ENCODE data around the gene ZDHHC5.

ZDHHC5 gene

DNA sequence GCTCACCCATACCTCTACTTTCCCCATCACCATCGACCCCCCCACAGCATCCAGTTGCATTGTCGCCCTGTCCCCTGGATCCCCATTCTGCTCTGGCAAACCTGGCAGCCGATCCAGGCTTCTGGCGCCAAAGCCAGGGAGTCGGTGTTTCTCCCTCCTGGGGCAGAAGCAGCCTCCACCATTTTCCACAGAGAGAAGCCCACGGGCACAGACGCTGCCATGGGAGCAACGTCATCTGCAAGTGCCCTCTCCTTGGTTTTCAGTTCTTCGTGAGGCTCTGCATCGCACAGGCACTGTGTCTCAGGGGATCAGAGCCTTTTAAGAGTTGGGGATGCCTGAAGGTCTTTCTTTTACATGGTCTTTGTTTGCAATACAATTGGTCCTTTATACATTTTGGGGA, 20.5 kb upstream of the ZDHHC5 start:
- DNase-seq, result no peak
- Histone ChIP-seq H3K9me3 (replicated peaks; ENCODE audit: insufficient read depth, low read length) (no peaks in the 10 kb centered on the region), H2AFZ (ENCODE audit: low read length) (no peak overlapping the region), H4K20me1 (ENCODE audit: insufficient read depth, low read length) (no peaks in the 10 kb centered on the region), H3K9me2 (replicated peaks; ENCODE audit: insufficient read depth, low read length) (no peaks in the 10 kb centered on the region), H3K9ac (ENCODE audit: low read length) (no peak overlapping the region), H3K79me2 (ENCODE audit: low read length) (no peaks in the 10 kb centered on the region), H3K27ac (ENCODE audit: low read length) (no peak overlapping the region), H3F3A (ENCODE audit: insufficient read depth, low read length) (peaks cover 7% of the 10 kb centered on the region), H3K4me3 (ENCODE audit: low read length) (no peak overlapping the region), H3K36me3 (replicated peaks; ENCODE audit: insufficient read depth, low read length) (no peaks in the 10 kb centered on the region), H3K4me2 (ENCODE audit: low read depth, low read length) (no peak overlapping the region), H3K4me1 (ENCODE audit: low read length) (peaks cover 17% of the 10 kb centered on the region), H3K27me3 (replicated peaks; ENCODE audit: insufficient read depth, low read length) (peaks cover 29% of the 10 kb centered on the region)
- TF ChIP-seq EZH2 (optimal IDR thresholded peaks at IDR 0.05; ENCODE audit: low read depth, low read length), result no peak
- TF ChIP-seq EZH2phosphoT487 (IDR thresholded peaks at IDR 0.05; ENCODE audit: low read length), result no peak
- no peak for TF ChIP-seq CTCF (IDR thresholded peaks at IDR 0.05; ENCODE audit: low read length)

DNA sequence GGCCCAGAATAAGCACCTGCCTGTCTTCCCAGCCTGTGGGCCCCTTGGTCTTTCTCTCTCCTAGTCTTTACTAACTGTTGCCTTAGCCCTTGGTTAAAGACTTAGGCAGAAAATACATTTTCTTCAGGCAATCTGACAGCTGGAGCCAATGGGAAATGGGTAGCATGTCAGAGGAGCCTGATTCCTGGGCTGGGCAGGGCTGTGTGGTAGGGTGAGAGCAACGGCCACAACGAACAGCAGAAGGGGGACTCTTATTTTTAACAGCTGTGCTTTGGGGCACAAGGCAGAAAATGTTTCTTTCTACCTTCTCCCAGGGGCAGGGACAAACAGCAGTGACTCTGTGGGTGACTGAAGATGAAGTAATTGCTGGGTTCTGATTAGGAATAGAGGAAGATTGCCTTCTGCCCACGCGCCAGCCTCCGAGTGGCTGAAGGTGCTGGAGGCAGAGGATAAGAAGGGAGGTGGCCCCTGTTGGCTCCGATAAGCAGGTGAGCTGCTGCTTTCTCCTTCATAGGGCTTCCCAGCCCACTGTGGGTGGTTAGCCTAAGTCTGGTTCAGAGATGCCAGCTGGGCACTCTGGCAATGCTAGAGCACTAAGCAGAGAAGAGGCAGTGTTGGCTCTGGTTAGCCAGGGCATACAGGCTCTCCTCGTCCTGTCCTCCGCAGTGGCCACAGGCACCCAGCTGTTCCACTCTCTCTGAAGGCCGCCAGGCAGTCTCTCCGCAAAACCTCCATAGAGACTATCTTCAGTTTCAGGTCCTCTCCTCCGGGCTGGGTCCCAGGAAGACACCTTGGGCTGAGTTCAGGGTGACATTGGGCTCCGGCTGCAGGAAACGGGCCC, 19.7 kb upstream of the ZDHHC5 start:
- TF ChIP-seq EZH2 (optimal IDR thresholded peaks at IDR 0.05; ENCODE audit: low read depth, low read length) (no peak), EZH2phosphoT487 (IDR thresholded peaks at IDR 0.05; ENCODE audit: low read length) (no peak), CTCF (IDR thresholded peaks at IDR 0.05; ENCODE audit: low read length) (no peak)
- H3K79me2 ChIP-seq (ENCODE audit: low read length), result no peaks in the 10 kb centered on the region
- peaks cover 29% of the 10 kb centered on the region for H3K27me3 ChIP-seq (replicated peaks; ENCODE audit: insufficient read depth, low read length)
- H3K36me3 ChIP-seq (replicated peaks; ENCODE audit: insufficient read depth, low read length), result no peaks in the 10 kb centered on the region
- no peaks in the 10 kb centered on the region for H4K20me1 ChIP-seq (ENCODE audit: insufficient read depth, low read length)
- peak overlapping the region; percentile 92 for H3K4me2 ChIP-seq (ENCODE audit: low read depth, low read length)
- no peak overlapping the region; the same call in 1 of the 2 replicates for H3K27ac ChIP-seq (ENCODE audit: low read length)
- no peak for DNase-seq
- H3K9me2 ChIP-seq (replicated peaks; ENCODE audit: insufficient read depth, low read length), result no peaks in the 10 kb centered on the region
- no peaks in the 10 kb centered on the region for H3K9me3 ChIP-seq (replicated peaks; ENCODE audit: insufficient read depth, low read length)
- peak overlapping the region; percentile 75; the same call in 1 of the 2 replicates for H2AFZ ChIP-seq (ENCODE audit: low read length)
- peaks cover 17% of the 10 kb centered on the region for H3K4me1 ChIP-seq (ENCODE audit: low read length)
- H3F3A ChIP-seq (ENCODE audit: insufficient read depth, low read length), result peaks cover 7% of the 10 kb centered on the region
- H3K4me3 ChIP-seq (ENCODE audit: low read length), result peak overlapping the region; percentile 57; the same call in 1 of the 2 replicates
- 0 out of 2 replicates have a peak overlapping the region, but pooled peaks have one; percentile 7 for H3K9ac ChIP-seq (ENCODE audit: low read length)

- peaks cover 17% of the 10 kb centered on the region for H3K4me1 ChIP-seq (ENCODE audit: low read length)
- TF ChIP-seq CTCF (IDR thresholded peaks at IDR 0.05; ENCODE audit: low read length), result no peak
- no peak for TF ChIP-seq EZH2 (optimal IDR thresholded peaks at IDR 0.05; ENCODE audit: low read depth, low read length)
- TF ChIP-seq EZH2phosphoT487 (IDR thresholded peaks at IDR 0.05; ENCODE audit: low read length), result no peak
- H3K4me2 ChIP-seq (ENCODE audit: low read depth, low read length), result peak overlapping the region; percentile 92
- H3K9me2 ChIP-seq (replicated peaks; ENCODE audit: insufficient read depth, low read length), result no peaks in the 10 kb centered on the region
- no peaks in the 10 kb centered on the region for H3K79me2 ChIP-seq (ENCODE audit: low read length)
- H3K27ac ChIP-seq (ENCODE audit: low read length), result no peak overlapping the region
- H3K9me3 ChIP-seq (replicated peaks; ENCODE audit: insufficient read depth, low read length), result no peaks in the 10 kb centered on the region
- H3K9ac ChIP-seq (ENCODE audit: low read length), result 0 out of 2 replicates have a peak overlapping the region, but pooled peaks have one; percentile 7
- peaks cover 7% of the 10 kb centered on the region for H3F3A ChIP-seq (ENCODE audit: insufficient read depth, low read length)
- peak; percentile 36 for DNase-seq
- peak overlapping the region; percentile 57 for H3K4me3 ChIP-seq (ENCODE audit: low read length)
- no peaks in the 10 kb centered on the region for H4K20me1 ChIP-seq (ENCODE audit: insufficient read depth, low read length)
- H2AFZ ChIP-seq (ENCODE audit: low read length), result peak overlapping the region; percentile 75
- H3K27me3 ChIP-seq (replicated peaks; ENCODE audit: insufficient read depth, low read length), result peaks cover 29% of the 10 kb centered on the region
- H3K36me3 ChIP-seq (replicated peaks; ENCODE audit: insufficient read depth, low read length), result no peaks in the 10 kb centered on the region
These were observed 18.8 kb upstream of the ZDHHC5 start for GRCh38 chr11:57648801-57649735.

All from MM.1S (cell line).